Caki2 (cell line): ENCODE results near the gene THADA. TPM values are rescaled to one million over a fixed set of nuclear protein-coding genes. Genes with fewer than 3 reads are reported as not detected.
"Not testable (repeated sequence)": the region's sequence is repeated elsewhere in the genome, so short reads cannot be mapped to it uniquely, and the experiment has no call there.

Experiments used
- DNase-seq: peaks from one replicate; pipeline ENCODE4 v3.0.0-alpha.2; 2015; ENCODE audit warnings: low read depth
- in situ Hi-C: cut with HindIII; loops from 2 replicates; pipeline ENCODE4 v1.10.0; 2016; ENCODE audit warnings: low sequenced_read_pairs, low pct_unique_long_range_greater_than_20kb, mixed read lengths
- total RNA-seq: library from RNA; depleted of rRNA; stranded (reverse); fragments of >200 nt; shearing (Covaris generic); gene quantifications from 2 replicates; pipeline ENCODE4 v1.2.3, GENCODE V29; 2014; ENCODE audit warnings: low replicate concordance; rRNA removed

Gene THADA
- total RNA-seq, 1 experiment from 2014 or later, result 30.0 TPM

- in situ Hi-C loops, result no loop called here
- no peak for DNase-seq
Measured at GRCh38 chr2:43192744-43193651, 402.8 kb downstream of the THADA start.

GRCh38 chr2:43191947-43192516 is 403.8 kb downstream of the THADA start:
- in situ Hi-C loops, result no loop called here
- DNase-seq, result no peak

GRCh38 chr2:43190311-43191052 is 405.4 kb downstream of the THADA start:
- DNase-seq, result no peak
- in situ Hi-C loops, result no loop called here

GRCh38 chr2:43189861-43190260 is 406.0 kb downstream of the THADA start:
- in situ Hi-C loops, DNase-seq: not testable (repeated sequence)

- in situ Hi-C loops, result no loop called here
- DNase-seq, result no peak
Measured at GRCh38 chr2:43188561-43189386, 407.1 kb downstream of the THADA start.

GRCh38 chr2:43186679-43187374 is 409.0 kb downstream of the THADA start:
- in situ Hi-C loops, result no loop called here
- no peak for DNase-seq

GRCh38 chr2:43186321-43186678 is 409.5 kb downstream of the THADA start:
- DNase-seq, result no peak
- in situ Hi-C loops, result no loop called here

GRCh38 chr2:43185146-43185545 is 410.7 kb downstream of the THADA start:
- no peak for DNase-seq
- in situ Hi-C loops, result no loop called here

- in situ Hi-C loops, result no loop called here
- DNase-seq, result peak; percentile 73
Measured at GRCh38 chr2:43184339-43184895, 411.4 kb downstream of the THADA start.

GRCh38 chr2:43183743-43184142 is 412.1 kb downstream of the THADA start:
- DNase-seq, result no peak
- in situ Hi-C loops, result no loop called here

- in situ Hi-C loops, result no loop called here
Measured at GRCh38 chr2:43180897-43181296, 414.9 kb downstream of the THADA start.

More at GRCh38 chr2:43180897-43181296, 414.9 kb downstream of the THADA start:
- no peak for DNase-seq

Other genes with a start within 250 kb of the THADA start
- gene PLEKHH2, start 41.2 kb upstream of the THADA start, total RNA-seq, result 7.5 and 8.0 TPM in 2 replicates
- gene C1GALT1C1L, start 80.4 kb upstream of the THADA start, total RNA-seq, result 3.0 and 4.1 TPM in 2 replicates
- 63.0 and 64.6 TPM in 2 replicates for gene DYNC2LI1, start 178.0 kb upstream of the THADA start, total RNA-seq
- 0.14 TPM in 1 of 2 replicates, not detected in the other for gene ABCG5, start 242.8 kb upstream of the THADA start, total RNA-seq
- not detected in 2 replicates for gene ABCG8, start 242.9 kb upstream of the THADA start, total RNA-seq